ENCODE data around the gene DNAAF2.

DNA sequence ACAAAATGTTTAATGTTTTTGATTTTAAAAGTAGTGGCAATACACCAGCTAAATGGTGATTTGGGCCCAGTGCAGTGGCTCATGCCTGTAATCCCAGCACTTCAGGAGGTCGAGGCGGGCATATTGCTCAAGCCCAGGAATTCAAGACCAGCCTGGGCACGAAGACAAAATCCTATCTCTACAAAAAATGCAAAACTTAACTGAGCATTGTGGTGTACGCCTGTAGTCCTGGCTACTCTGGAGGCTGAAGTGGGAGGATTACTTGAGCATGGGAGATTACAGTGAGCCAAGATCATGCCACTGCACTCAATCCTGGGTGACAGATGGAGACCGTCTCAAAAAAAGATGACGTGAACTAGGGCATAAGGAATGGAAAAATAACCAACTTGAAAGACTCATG is 19.3 kb downstream of the DNAAF2 start:
- TF ChIP-seq POLR2A (IDR thresholded peaks at IDR 0.05; ENCODE audit: extremely low read depth, insufficient read length), result no peak
- TF ChIP-seq CTCF (IDR thresholded peaks at IDR 0.05; ENCODE audit: low read depth, low read length), result no peak
